GM19193 (cell line): ENCODE measurements around the gene TIMM22.
A peak's percentile ranks its signal among the peaks of the same experiment; 100 is the strongest.

Experiments
- POLR2A ChIP-seq: IDR thresholded peaks from 4 replicates; pipeline ENCODE4 v1.6.1; 2011; ENCODE audit not compliant: insufficient read depth, insufficient read length; ENCODE audit errors: extremely low read depth

Gene TIMM22

GRCh38 chr17:996554-997344, at the start of gene TIMM22:
Gene TIMM22, plus strand, starts transcription at chr17:997129. Its CDS starts 14 bp downstream, at chr17:997143.
- peak; percentile 94 for TF ChIP-seq POLR2A

- no peak for TF ChIP-seq POLR2A
Measured at GRCh38 chr17:948284-948852, 48.6 kb upstream of the TIMM22 start.

- TF ChIP-seq POLR2A, result no peak
Measured at GRCh38 chr17:949623-950303, 47.2 kb upstream of the TIMM22 start.

GRCh38 chr17:951325-952132, 45.4 kb upstream of the TIMM22 start:
- TF ChIP-seq POLR2A, result no peak

GRCh38 chr17:953767-954166, 43.2 kb upstream of the TIMM22 start:
- no peak for TF ChIP-seq POLR2A

GRCh38 chr17:954431-955164, 42.3 kb upstream of the TIMM22 start:
- no peak for TF ChIP-seq POLR2A

GRCh38 chr17:956905-957304, 40.0 kb upstream of the TIMM22 start:
- TF ChIP-seq POLR2A, result no peak

GRCh38 chr17:957856-958421, 39.0 kb upstream of the TIMM22 start:
- TF ChIP-seq POLR2A, result no peak

- TF ChIP-seq POLR2A, result no peak
Measured at GRCh38 chr17:958712-959451, 38.0 kb upstream of the TIMM22 start.

- no peak for TF ChIP-seq POLR2A
Measured at GRCh38 chr17:962166-962565, 34.8 kb upstream of the TIMM22 start.

GRCh38 chr17:962670-963069, 34.3 kb upstream of the TIMM22 start:
- TF ChIP-seq POLR2A, result no peak

GRCh38 chr17:964876-965275, 32.1 kb upstream of the TIMM22 start:
- no peak for TF ChIP-seq POLR2A

- no peak for TF ChIP-seq POLR2A
Measured at GRCh38 chr17:965311-965989, 31.5 kb upstream of the TIMM22 start.
